GM12873 (cell line): ENCODE data around the gene RPL41.

Experiments used
- CTCF ChIP-seq: IDR thresholded peaks from 2 replicates; pipeline ENCODE4 v1.5.1; 2012; ENCODE audit warnings: low read depth, mild to moderate bottlenecking, moderate library complexity, low read length, control low read depth; ENCODE audit not compliant: insufficient read depth; ENCODE audit errors: missing control alignments

Gene RPL41

GRCh38 chr12:56115329-56115728 is 1.1 kb upstream of the RPL41 start:
- TF ChIP-seq CTCF, result no peak

- TF ChIP-seq CTCF, result peak; percentile 49
These were observed 1.6 kb downstream of the RPL41 start, which contains the start of gene ZC3H10 for GRCh38 chr12:56117778-56118687. TSS of gene ZC3H10 (plus strand) at chr12:56118266. CDS start at chr12:56120563, 2,297 bp downstream.

GRCh38 chr12:56118688-56119357 is 2.4 kb downstream of the RPL41 start:
- TF ChIP-seq CTCF, result no peak

DNA sequence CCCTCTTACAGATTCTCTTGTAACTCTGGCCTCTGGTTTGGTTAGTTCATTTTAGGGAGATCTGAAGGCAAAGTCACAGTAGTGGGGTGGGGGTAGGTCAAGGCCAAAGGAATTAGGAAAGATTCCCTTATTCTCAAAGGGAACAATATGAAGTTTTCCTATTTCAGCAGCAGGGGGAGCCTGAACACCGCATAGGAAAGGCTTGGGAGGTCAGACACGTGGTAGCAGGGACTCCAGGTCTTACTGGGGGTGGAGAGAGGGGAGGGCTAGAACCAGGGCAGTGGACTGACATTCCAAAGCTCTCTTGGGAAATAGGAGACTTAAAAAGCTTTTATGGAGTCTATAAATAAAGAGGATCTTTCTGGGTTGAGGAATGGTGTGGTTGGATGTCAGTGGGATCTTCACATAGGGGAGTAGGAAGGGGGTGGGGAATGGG is 2.9 kb downstream of the RPL41 start:
- TF ChIP-seq CTCF, result peak; percentile 76

DNA sequence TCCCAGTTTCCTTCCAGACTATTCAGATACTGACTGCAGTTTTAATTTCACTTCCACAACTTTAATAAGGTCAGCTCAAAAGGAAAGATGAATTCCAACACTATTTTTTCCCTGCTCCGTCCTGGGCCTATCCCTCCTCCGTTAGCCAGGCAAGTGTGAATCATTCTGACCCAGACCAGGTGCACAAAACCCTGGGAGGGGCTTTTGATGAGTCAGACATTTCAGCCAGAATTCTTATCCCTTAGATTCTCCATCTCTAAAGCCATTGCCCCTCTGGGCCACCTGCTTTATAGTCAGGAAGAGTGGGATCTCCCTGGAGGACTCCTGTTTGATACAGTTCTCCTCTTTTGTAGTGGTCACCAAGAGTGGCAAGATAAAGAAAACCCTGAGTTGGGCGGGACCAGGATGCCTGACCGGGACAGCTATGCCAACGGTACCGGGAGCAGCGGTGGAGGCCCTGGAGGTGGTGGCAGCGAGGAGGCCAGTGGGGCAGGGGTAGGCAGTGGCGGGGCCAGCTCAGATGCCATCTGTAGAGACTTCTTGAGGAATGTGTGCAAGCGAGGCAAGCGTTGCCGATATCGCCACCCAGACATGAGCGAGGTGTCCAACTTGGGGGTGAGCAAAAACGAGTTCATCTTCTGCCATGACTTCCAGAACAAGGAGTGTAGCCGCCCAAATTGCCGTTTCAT is 3.9 kb downstream of the RPL41 start:
- TF ChIP-seq CTCF, result no peak

DNA sequence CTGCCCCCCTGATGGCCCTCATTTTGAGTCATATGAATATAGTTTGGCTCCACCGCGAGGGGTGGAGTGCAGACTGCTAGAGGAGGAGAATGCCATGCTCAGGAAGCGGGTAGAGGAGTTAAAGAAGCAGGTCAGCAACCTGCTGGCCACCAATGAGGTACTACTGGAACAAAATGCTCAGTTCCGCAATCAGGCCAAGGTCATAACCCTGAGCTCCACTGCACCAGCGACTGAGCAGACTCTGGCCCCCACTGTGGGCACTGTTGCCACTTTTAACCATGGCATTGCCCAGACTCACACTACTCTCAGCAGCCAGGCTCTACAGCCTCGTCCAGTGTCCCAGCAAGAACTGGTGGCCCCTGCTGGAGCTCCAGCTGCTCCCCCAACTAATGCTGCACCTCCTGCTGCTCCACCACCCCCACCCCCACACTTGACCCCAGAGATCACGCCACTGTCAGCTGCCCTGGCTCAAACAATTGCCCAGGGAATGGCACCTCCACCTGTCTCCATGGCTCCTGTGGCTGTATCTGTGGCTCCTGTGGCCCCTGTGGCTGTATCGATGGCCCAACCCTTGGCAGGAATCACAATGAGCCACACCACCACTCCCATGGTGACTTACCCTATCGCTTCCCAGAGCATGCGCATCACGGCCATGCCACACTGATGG is 4.9 kb downstream of the RPL41 start:
- no peak for TF ChIP-seq CTCF
